Erythroblast (primary cell): ENCODE data around the gene GNG7.
"Not testable (repeated sequence)": the region's sequence is repeated elsewhere in the genome, so short reads cannot be mapped to it uniquely, and the experiment has no call there.

Experiments
- DNase-seq, 2 experiments: peaks; one replicate each; lab custom pipeline; 2025; lab: John Stamatoyannopoulos, UW
- GATA1 ChIP-seq: IDR thresholded peaks from 2 replicates; pipeline ENCODE4 v1.6.1; 2011; ENCODE audit warnings: low read depth, mild to moderate bottlenecking, control low read depth, low read length, moderate library complexity
- POLR2A ChIP-seq: IDR thresholded peaks from 2 replicates; pipeline ENCODE4 v1.6.1; 2011; ENCODE audit warnings: mild to moderate bottlenecking, low read length

GNG7 gene

GRCh38 chr19:2478278-2478755 lies 224.2 kb downstream of the GNG7 start:
- DNase-seq = peak in 1 of 2 experiments; percentile 47
- TF ChIP-seq POLR2A (no peak), GATA1 (no peak)

GRCh38 chr19:2477732-2478191 lies 224.7 kb downstream of the GNG7 start:
- DNase-seq = peak in 1 of 2 experiments; percentile 50
- TF ChIP-seq GATA1 = no peak
- TF ChIP-seq POLR2A = no peak

DNA sequence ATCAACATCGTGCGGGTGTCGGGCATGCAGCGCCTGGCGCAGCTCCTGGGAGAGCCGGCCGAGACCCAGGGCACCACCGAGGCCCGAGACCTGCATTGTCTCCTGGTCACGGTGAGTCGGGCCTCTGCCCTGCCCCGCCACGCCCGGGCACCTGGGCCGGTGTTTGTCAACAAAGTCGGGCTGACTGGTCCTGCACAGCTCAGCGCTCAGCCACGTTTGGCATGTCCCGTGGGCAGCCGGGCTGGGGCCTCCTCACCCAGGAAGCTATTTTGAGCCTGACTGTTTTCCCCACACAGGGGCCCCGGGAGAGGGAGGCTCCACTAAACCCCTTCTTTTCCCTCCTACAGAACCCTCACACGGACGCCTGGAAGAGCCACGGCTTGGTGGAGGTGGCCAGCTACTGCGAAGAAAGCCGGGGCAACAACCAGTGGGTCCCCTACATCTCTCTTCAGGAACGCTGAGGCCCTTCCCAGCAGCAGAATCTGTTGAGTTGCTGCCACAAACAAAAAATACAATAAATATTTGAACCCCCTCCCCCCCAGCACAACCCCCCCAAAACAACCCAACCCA lies 225.3 kb downstream of the GNG7 start:
- no peak for TF ChIP-seq POLR2A
- TF ChIP-seq GATA1 = no peak
- DNase-seq = no peak

GRCh38 chr19:2476451-2477140 lies 225.9 kb downstream of the GNG7 start:
- DNase-seq = peak in 1 of 2 experiments; percentile 78
- TF ChIP-seq POLR2A = no peak
- no peak for TF ChIP-seq GATA1

- TF ChIP-seq POLR2A (peak; percentile 98), GATA1 (no peak)
Observed at GRCh38 chr19:2475702-2476450, 226.6 kb downstream of the GNG7 start, which contains the start of gene GADD45B. Gene GADD45B, plus strand, starts transcription at chr19:2476127. Its CDS starts 232 bp downstream, at chr19:2476359.

GRCh38 chr19:2475018-2475701 lies 227.3 kb downstream of the GNG7 start:
- DNase-seq = peak in 1 of 2 experiments; percentile 52
- TF ChIP-seq POLR2A = no peak

More at GRCh38 chr19:2475702-2476450, 226.6 kb downstream of the GNG7 start, which contains the start of gene GADD45B:
- DNase-seq = peak; percentile 91 to 94

GRCh38 chr19:2474232-2475017 lies 228.1 kb downstream of the GNG7 start:
- no peak for TF ChIP-seq GATA1
- no peak for TF ChIP-seq POLR2A
- DNase-seq = peak; percentile 82 to 92

GRCh38 chr19:2469915-2470200 lies 232.6 kb downstream of the GNG7 start:
- DNase-seq = not testable (repeated sequence)

- no peak for DNase-seq
- TF ChIP-seq GATA1 (no peak), POLR2A (no peak)
Observed at GRCh38 chr19:2469102-2469914, 233.2 kb downstream of the GNG7 start.

GRCh38 chr19:2468596-2468995 lies 233.9 kb downstream of the GNG7 start:
- no peak for DNase-seq
- TF ChIP-seq POLR2A (no peak), GATA1 (no peak)

DNA sequence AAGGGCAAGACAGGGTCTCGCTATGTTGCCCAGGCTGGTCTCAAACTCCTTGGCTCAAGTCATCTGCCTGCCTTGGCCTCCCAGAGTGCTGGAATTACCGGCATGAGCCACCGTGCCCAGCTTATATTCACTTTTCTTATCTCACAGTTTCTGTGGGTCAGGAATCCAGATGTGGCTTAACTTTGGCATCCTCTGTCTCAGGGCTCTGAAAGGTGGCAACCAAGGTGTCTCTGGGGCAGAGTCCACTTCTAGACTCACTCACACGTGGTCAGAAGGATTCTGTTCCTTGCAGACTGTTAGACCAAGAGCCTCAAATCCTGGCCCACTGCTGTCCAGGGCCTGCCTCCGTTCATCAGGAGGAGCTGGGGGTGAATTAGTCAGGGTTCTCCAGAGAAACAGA lies 238.1 kb downstream of the GNG7 start:
- TF ChIP-seq POLR2A (no peak), GATA1 (no peak)

GRCh38 chr19:2463694-2464093 lies 238.8 kb downstream of the GNG7 start:
- DNase-seq = not testable (repeated sequence)

More for the DNA sequence above, 238.1 kb downstream of the GNG7 start:
- DNase-seq = no peak
